TTC549 (cell line): Measurements from ENCODE around the gene FAM234B.
A peak's percentile ranks its signal among the peaks of the same experiment; 100 is the strongest.
"Not testable (repeated sequence)": the region's sequence is repeated elsewhere in the genome, so short reads cannot be mapped to it uniquely, and the experiment has no call there.

Experiments
- FAIRE-seq: peaks from 2 replicates; lab custom pipeline; 2012; peaks lifted over from hg19 to GRCh38; lab: Jason Lieb, UNC

The FAM234B gene

DNA sequence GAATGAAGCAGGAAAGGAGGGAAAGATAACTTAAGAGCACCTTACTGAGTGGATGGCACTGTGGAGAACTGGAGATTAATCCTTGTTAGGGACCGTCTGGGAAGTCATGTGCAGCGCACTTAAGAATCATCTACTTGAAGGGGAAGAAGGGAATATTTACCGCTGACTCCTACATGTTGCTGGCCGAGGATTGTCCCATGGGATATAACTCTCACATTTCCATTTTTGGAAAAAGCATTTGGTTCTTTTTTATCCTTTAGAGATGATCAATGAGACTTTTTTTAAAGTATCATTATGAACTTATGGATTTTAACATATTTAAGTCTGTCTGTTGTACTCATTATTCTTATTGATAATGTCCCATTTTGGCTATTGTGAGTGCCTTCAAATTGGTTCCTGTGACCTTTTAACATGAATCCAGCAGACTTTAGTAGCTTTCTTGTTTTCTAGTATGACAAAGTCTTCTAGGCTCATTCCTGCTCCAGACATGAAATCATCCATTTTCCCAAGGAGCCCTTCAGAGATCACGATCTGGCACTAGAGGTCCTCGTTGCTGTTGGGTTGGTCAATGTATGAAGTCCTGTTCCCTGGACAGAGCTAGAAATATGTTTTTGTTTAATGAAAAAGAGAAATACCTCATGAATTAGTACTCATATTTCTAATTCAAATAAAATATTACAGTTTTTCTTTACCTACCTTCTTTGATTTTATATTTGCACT lies 20.2 kb upstream of the FAM234B start:
- peak; percentile 58 for FAIRE-seq

DNA sequence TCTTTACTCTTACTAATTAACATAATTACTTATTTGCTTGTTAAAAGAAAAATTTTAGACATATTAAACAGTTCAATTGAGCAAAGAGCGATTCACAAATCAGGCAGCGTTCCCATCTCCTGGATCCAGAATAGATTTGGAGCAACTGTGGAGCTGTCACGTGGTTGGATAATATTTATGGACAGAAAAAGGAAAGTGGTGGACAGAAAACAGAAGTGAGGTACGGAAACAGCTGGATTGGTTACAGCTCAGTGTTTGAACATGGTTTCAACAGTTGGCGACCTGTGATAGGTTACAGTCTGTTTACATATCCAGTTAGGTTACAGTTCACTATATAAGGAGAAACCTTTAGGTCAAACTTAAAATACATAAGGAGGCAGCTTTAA lies 19.7 kb upstream of the FAM234B start:
- FAIRE-seq = no peak

DNA sequence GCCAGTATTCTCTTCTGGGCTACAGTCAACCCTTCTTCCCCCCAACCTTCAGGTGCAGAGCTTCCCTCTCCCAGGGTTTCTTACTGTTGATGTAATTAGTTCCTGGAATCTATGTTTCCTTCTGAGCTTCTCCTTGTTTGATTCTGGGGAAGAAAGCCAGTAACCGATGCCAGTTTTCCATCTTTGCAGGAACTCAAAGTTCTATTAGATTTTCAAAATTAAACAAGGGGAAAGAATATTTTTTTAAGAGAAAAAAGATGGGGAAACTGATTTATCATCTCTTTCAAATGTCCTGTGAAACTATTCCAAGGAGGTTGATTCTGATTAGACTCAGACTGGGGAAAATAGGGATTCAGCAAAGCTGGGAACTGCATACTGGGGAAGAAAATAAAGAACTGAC lies 17.9 kb upstream of the FAM234B start:
- no peak for FAIRE-seq

DNA sequence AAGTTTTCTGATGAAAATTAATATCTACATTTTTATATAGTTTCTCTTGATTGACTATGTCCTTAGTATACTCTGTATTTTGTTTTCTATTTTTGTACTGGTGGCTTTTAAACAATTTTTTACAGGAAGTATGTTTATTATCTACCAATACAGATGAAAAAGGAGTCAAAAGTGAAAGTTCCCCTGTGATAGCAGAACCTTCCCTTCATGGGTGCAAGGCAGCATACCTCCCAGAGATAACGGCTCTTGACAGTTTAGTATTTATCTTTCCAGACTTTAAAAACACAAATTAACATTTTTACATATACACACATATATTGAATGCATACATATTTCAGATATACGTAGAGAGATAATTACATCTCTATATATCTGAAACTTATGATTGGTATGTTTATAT lies 17.1 kb upstream of the FAM234B start:
- FAIRE-seq = no peak

DNA sequence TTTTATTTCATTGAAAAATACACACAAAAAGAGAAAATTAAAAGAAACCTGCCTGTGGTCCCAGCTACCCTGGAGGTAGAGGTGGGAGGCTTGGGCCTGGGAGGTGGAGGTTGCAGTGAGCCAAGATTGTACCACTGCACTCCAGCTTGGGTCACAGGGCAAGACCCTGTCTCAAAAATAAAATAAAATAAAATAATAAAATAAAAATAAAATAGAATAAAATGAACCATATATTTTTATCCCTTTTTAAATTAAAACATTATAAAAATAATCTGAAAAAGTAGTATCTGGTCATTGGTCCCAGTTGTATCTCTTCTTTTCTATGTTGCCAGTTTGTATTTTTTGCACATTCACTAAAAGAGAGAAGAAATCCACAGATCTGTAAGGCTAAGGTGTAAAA lies 16.7 kb upstream of the FAM234B start:
- FAIRE-seq = no peak

DNA sequence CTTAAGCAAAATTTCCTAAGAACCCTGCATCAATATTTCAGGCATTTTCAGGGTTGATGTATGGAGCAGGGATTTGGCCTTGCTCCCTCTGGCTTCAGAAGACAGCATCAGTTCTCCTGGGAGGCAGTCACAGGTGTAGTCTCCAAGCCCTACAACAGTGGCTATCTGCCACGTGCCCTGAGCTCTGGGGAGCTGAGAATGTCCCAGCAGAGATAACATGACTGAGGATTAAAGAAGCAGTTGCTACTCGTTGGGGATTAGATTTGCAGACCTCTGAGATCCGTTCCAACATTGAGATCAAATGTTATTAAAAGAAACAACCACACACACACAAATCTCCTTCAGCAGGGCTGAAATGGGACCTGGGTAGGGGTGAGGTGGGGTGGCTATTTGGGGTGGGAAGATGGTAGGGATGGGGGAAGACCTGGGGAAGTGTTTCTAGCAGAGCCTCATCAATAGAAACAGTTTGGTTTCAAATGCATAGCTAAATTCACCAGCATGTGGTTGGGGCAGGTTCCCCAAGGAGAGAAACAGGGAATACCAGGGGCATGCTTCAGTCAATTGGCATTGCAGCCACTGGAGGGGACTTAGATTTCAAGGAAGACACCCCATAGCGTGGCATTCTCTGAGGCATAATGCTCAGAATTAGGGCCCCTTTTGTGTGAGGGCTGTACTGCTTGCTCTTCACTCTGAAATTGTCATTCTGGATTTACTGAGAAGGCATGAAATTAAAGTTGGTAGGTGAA lies 15.2 kb upstream of the FAM234B start:
- no peak for FAIRE-seq

DNA sequence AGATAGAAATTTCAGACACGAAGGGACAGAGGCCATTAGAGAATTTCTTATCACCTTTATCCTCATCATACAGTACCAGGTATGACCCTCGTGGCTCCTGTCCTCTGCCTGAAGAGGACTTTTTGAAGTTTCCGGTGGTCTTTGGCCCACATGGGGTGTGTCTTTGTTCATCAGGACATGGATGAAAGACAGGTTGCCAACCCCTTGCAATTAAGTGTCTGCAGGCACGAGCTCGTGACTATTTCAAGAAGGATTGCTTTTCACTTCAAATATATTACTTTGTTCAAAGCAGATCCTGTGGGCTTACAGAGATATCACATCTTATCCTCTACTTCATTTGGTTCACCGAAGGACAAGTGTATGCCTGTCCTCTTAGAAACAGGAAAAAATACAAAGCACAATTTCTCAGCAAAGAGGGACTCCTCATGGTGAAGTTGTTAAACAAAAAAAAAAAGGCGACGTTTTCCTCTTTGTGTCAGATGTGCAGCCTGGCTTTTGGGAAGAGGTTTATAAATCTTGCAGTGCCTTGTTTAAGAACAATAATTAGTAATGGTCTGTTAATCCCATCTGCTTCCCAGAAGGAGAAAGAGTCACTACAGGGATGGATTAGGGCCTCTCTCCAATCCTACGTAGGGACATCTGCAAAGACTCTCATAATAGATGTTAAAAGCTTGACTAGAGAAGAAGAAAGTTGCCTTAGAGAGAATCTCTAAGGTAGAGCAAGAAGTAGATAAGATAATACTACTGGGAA lies 13.5 kb upstream of the FAM234B start:
- FAIRE-seq = no peak

DNA sequence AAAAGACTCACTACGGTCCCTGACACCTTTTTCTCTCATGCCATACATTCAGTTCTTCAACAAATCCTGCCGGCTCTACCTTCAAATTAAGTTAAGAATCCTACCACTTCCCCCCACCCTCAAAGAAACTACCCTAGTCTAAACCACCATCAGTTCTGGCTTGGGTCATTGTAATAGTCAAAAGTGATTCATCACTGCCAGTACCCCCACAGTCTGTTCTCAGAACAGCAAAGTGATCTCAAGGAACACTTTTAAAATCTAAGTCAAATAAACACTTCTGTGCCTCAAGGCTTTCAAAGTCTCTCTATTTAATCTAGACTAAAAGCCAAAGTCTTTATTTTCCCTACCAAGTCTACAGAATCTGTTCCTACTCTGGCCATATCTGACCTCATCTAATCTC lies 12.0 kb upstream of the FAM234B start:
- no peak for FAIRE-seq

DNA sequence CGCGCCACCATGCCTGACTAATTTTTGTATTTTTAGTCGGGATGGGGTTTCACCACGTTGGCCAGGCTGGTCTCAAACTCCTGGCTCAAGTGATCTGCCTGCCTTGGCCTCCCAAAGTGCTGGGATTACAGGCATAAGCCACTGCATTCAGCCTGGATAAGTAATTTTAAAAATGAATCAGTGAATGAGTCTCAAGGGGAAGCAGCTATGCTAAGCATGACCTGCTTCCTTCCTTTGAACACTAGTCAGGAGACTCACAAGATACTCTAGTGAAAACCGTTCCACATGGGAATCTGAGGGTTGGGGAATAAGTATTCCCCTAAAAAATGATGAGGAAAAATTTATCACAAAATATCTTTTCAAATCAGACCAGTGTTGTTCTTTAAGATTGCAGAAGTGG lies 10.7 kb upstream of the FAM234B start:
- no peak for FAIRE-seq

DNA sequence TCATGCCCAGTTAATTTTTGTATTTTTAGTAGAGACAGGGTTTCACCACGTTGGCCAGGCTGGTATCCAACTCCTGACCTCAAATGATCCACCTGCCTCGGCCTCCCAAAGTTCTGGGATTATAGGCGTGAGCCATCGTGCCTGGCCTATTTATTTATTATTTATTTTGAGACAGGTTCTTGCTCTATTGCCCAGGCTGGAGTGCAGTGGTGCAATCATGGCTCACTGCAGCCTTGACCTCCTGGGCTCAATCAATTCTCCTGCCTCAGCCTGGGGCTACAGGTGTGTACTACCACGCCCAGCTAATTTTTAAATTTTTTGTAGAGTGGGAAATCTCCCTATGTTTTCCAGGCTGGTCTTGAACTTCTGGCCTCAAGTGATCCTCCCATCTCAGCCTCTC lies 8.8 kb upstream of the FAM234B start:
- FAIRE-seq = not testable (repeated sequence)

DNA sequence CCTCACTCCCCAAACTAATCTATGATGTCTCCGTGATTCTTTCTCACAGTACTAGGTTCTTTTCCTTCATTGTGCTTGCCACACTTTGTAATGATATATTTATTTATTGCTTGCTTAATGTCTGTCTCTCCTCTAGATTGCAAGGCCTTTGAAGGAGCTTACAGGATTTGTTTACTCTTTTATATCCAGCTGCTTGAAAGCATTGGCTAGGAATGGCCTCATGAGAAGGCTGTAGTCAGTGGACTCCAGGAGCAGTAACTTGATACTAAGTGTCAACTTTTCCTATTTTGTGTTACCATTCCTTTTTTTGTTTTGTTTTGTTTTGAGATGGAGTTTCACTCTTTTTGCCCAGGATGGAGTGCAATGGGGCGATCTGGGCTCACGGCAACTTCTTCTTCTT lies 7.3 kb upstream of the FAM234B start:
- no peak for FAIRE-seq

DNA sequence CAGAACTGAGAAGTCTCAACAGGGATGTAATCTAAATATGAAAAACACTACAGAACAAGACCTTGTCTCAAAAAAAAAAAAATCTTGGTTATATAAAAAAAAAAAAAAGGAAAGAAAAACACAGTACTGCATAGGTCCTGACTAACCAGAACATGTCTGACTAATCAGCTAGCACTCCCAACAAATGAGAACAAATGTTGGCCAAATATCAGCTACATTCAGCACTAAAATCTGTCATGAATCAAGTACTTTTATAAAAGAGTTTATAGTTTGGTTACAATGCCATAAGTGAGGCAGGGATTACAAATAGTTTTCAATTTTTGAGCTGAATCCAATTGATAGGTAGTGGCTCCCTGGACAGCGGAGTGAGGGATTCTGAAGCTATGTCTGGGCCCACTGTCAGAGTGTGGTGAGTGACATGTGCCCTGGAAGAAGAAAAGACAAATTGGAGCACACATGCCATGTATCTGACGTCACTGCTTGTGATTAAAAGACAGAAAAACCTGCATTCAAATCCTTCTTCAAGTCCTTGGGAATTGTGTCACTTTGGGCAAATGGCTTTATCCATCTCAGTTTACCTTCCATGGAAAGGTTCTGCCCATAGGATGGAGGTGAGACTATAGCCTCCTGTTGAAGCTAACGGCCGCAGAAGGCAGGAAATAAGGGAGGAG lies 5.6 kb upstream of the FAM234B start:
- FAIRE-seq = no peak

DNA sequence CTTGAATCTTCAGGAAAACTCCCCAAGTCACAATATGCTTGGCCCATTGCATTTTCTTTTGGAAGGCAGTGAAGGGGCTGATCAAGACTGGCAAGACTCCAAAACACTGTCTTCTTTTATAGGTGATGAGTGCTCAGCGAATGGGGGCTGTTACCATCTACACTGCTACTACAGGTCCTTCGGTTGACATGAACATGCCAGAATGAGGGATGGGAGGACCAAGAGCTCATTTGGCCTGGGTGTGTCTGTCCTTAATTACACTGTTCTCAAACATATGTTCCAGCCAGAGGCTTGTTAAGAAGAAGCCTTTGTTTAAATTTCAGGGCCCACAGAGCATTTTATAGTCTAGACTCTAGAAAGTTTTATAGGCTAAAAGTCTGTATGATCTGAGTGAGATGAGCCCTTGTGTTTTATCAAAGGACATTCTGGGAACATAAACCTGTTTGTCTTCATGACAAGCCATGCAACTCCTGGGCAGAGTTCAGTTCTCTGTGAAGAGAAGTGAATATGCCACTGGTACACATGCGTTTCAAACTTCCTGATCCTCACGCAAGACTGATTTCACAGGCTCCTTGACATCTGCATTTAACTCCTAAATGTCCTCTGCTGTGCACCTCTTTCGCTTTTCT lies 4.7 kb upstream of the FAM234B start:
- no peak for FAIRE-seq

DNA sequence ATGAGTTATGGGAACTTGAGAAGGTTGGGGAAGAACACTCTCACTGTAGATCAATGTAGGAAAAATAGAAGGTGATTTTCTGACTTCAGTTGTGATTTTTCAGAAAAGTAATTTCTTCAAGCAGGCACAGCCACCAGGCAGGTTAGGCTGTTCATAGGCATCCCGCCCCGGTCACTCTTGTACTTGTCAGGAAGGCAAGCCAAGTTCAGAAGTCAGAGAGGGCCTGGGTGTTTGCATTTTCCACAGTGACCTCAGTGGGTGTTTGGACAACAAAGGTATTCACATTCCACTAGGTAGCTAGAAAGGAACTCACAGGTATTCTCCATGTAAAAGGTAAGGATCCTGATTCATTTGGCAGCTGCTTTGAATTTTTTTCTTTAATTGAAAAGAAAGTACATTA lies 3.0 kb upstream of the FAM234B start:
- FAIRE-seq = no peak

DNA sequence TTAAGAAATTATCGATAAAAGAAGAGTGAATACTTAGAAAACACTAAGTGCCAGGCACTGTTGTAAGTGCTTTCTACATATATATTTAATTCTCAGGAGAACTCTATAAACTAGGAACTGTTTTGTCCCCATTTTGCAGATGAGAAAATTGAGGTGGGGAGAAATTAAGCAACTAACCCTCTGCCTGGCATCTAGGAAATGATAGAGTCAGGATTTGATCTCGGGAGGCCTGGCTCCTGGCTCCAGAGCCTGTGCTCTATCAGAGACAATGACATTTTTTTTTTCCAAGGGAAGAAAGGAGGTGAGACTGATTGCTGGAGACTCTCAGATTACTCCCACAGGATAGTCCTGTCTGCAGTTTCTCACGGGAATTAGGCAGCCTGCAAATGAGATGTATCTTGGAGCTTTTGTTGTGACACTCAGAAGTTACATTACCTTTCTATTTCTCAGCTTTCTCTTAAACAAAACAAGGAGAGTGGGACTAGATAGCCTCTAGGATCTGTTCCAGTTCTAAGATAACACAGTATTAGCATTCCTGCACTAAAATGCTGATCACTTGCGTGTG lies 1.4 kb upstream of the FAM234B start:
- no peak for FAIRE-seq

DNA sequence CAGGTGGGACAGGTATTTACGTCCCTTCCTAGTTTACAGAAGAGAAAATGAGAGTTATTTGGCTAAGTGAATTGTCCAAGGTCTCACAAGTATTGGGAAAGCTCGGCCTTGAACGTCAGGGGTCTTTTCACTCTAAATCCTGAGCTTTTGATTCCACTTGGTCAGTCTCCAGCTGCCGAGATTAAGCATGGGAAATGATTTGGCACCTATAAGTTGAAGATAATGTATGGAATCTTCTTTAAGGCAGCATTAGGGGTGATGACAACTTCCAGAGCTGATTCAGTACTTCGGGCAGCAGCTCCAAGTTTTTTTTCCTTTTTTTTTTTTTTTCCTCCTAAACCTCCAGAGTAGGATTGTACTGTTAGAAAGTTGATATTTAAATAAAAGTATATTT lies 722 bp downstream of the FAM234B start:
- FAIRE-seq = no peak

DNA sequence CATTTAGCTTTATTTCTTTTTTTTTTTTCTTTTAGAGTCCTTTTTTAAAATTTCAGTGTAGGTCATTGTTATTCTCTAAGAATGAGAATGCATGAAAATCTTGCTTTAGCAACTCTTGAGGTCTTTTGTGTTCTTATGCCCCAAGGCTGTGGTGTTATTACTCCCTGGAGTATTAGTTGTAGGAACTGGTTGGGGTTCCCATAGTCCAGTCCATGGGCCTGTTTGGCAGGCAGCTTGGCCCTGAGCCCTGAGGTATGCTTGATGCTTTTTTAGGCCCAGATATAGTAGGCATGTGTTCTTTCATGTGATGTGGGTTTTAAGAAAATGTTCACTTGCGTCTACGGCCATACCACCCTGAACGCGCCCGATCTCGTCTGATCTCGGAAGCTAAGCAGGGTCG lies 1.6 kb downstream of the FAM234B start:
- FAIRE-seq = no peak

DNA sequence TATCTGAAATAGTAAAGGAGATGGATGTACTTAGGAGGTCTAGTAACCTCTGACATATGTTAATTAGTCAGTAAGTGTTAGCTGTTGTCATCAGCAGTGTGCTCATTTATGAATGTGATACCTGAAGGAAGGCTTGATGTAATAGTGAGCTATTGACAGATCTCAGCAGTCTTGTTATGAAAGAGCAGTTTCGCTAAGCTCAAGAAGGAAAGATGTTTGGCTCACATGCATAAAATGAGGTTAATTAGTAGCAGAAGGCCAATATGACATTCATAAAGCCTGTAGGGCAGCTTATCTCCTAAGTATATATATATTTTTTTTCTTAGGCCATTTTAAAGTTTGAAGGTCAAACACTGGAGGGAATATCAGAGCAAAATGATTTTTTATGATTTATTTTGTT lies 2.8 kb downstream of the FAM234B start:
- FAIRE-seq = no peak

DNA sequence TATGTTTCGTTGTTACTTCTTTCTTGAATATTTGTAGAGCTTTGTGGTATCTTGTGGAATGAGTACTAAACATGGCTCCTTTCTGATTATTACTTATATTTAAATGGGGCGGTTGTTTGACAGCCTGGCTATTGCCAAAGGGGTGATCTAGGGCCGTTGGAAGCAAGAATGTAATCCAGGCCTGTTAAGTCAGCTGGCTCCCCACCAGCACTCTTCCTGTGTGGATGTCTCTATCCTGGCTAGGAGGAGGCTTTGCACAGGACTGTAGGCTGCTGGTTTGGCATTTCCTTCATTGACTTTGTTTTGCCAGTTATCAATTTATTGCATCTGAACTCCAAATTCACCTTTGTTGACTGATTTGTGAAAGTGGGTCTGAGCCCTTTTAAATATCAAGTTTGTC lies 5.6 kb downstream of the FAM234B start:
- FAIRE-seq = no peak

DNA sequence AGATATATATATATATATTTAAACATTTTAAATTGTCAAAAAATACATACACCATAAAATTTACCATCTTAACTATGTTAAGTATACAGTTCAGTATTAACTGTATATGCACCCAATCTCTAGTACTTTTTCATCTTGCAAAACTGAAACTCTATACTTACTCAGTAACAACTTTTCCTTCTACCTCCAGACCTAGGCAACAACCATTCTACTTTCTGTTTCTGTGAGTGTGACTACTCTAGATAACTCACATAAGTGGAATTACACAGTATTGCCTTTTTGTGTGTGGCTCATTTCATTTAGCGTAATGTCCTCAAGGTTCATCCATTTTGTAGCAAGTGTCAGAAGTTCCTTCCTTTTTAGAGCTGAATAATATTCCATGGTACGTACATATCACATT lies 8.2 kb downstream of the FAM234B start:
- FAIRE-seq = no peak

DNA sequence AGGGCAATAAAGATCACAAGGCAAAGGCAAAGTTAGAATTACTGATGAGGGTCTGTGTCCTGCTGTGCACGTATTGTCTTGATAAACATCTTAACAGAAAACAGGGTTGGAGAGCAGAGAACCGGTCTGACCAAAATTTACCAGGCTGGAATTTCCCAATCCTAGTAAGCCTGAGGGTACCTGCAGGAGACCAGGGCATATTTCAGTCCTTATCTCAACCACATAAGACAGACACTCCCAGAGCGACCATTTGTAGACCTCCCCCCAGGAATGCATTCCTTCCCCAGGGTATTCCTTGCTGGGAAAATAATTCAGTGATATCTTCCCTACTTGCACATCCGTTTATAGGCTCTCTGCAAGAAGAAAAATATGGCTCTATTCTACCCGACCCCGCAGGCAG lies 9.4 kb downstream of the FAM234B start:
- FAIRE-seq = not testable (repeated sequence)

DNA sequence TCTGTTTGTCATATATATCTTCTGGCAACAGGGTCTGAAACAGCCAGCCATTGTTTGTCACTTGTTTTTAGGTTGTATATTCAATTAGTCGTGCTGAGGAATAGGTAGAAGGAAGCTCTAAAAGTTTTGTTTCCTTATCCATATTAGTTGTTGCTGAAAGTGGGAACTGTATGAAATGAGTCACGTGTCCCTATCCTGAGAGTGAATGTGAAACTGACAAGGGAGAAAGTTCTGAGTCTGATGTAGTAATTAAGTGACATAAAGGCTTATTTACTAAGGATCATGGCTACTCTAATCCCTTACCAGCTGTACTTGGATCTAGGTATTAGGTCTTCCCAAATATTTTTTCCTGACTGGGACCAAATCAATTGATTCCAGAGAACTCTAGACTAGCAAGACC lies 16.4 kb downstream of the FAM234B start:
- FAIRE-seq = no peak
